Gastrocnemius medialis (tissue), 4 donors: Measurements from ENCODE around the gene GPR4. TPM values are rescaled to one million over a fixed set of nuclear protein-coding genes. Genes with fewer than 3 reads are reported as not detected.

Experiments
- ATAC-seq, 2 donors: fragments of 150-250 bp; one replicate each; pipeline ENCODE4 v1.9.1; 2016
- DNase-seq, 2 donors: peaks; one replicate each; pipeline ENCODE4 v3.0.0-alpha.2; 2019
- H3K27ac ChIP-seq, 4 donors: fragments of 200-600 bp; sonication (generic); 1 replicate in 1 of 4; 2 replicates in 3 of 4; pipeline ENCODE4 v1.5.1; 2016 to 2018; ENCODE audit warnings: mild to moderate bottlenecking in 2 of 4, moderate library complexity in 1 of 4
- H3K27me3 ChIP-seq, 3 donors: fragments of 200-600 bp; sonication (generic) in 2 of 3; 1 replicate in 1 of 3; 2 replicates in 2 of 3; pipeline versions ENCODE4 v1.5.1 to v1.6.0; 2016 to 2019; ENCODE audit warnings: mild to moderate bottlenecking in 1 of 3, moderate library complexity in 1 of 3
- H3K36me3 ChIP-seq, 2 donors: fragments of 200-600 bp; sonication (generic) in 1 of 2; one replicate each; pipeline ENCODE4 v1.5.1; 2017 to 2018
- H3K4me1 ChIP-seq, 2 donors: fragments of 200-600 bp; sonication (generic) in 1 of 2; one replicate each; pipeline ENCODE4 v1.5.1; 2016 to 2017; ENCODE audit warnings: mild to moderate bottlenecking in 2 of 2
- H3K4me3 ChIP-seq, 4 donors: fragments of 200-600 bp; sonication (generic) in 3 of 4; 1 replicate in 1 of 4; 2 replicates in 3 of 4; pipeline ENCODE4 v1.5.1; 2016 to 2019; ENCODE audit warnings: mild to moderate bottlenecking in 2 of 4
- H3K9me3 ChIP-seq, 3 donors: fragments of 200-600 bp; sonication (generic) in 2 of 3; 1 replicate in 1 of 3; 2 replicates in 2 of 3; pipeline ENCODE4 v1.5.1; 2016 to 2019
- CTCF ChIP-seq, 5 experiments: fragments of 450-650 bp in 3 of 5; fragments of 200-600 bp in 2 of 5; sonication (generic) in 2 of 5; IDR thresholded peaks in 4 of 5; conservative IDR thresholded peaks in 1 of 5; 1 replicate in 4 of 5; 2 replicates in 1 of 5; pipeline ENCODE4 v1.5.1; 2016 to 2019; ENCODE audit warnings: antibody characterized with exemption in 5 of 5, mild to moderate bottlenecking in 3 of 5, moderate library complexity in 3 of 5
- POLR2A ChIP-seq, 2 donors: fragments of 450-650 bp; IDR thresholded peaks; one replicate each; pipeline ENCODE4 v1.6.1; 2017; ENCODE audit warnings: antibody characterized with exemption in 2 of 2, mild to moderate bottlenecking in 2 of 2, moderate library complexity in 2 of 2
- in situ Hi-C, 4 donors: fragments of 200-750 bp; cut with MboI; loops; one replicate each; pipeline versions ENCODE4 v1.15.0 to v1.8.0; 2017; ENCODE audit warnings: low sequenced_read_pairs in 4 of 4
- intact Hi-C: fragments of 100-400 bp; cut with DNase I; formaldehyde crosslinking; loops from one replicate; pipeline ENCODE4 v1.15.1; 2023; ENCODE audit warnings: low total_unique reads
- total RNA-seq, 4 donors: library from RNA; depleted of rRNA; stranded (reverse); fragments of >200 nt; gene quantifications; one replicate each; pipeline versions ENCODE4 v1.1.0 to v1.2.3, GENCODE V29; 2016

The GPR4 gene
- total RNA-seq, 4 donors from 2014 or later: 0.46 to 4.2 (median 2.2) TPM

- Histone ChIP-seq H3K27ac (peak overlapping the region in 2 of 4 donors; percentile 3 to 39), H3K9me3 (no peaks in the 10 kb centered on the region), H3K27me3 (peaks cover 0 to 14% (median 0%) of the 10 kb centered on the region in 3 donors), H3K36me3 (no peaks in the 10 kb centered on the region), H3K4me3 (no peak overlapping the region), H3K4me1 (peaks cover 11 to 18% of the 10 kb centered on the region in 2 donors)
- ATAC-seq (no peak), DNase-seq (no peak)
- intact Hi-C loops (no loop called here), in situ Hi-C loops (loop anchor here in 1 of 4 donors (10.0 kb wide), 1 partner anchor 112 kb away; no protein-coding TSS in a partner anchor)
- TF ChIP-seq POLR2A (IDR thresholded peaks at IDR 0.05) (no peak), CTCF (IDR thresholded peaks at IDR 0.05 in 4 of 5, conservative IDR thresholded peaks at IDR 0.05 in 1 of 5) (no peak)
Observed at GRCh38 chr19:45636902-45637301, 34.9 kb upstream of the GPR4 start.

- in situ Hi-C loops: loop anchor here in 1 of 4 donors (10.0 kb wide), 1 partner anchor 111 kb away; no protein-coding TSS in a partner anchor
- Histone ChIP-seq H3K4me1 (peaks cover 11 to 17% of the 10 kb centered on the region in 2 donors), H3K27ac (no peak overlapping the region), H3K27me3 (peaks cover 0 to 14% (median 0%) of the 10 kb centered on the region in 3 donors), H3K36me3 (no peaks in the 10 kb centered on the region), H3K4me3 (no peak overlapping the region), H3K9me3 (no peaks in the 10 kb centered on the region)
- ATAC-seq (no peak), DNase-seq (no peak)
- intact Hi-C loops: no loop called here
- TF ChIP-seq CTCF (IDR thresholded peaks at IDR 0.05 in 4 of 5, conservative IDR thresholded peaks at IDR 0.05 in 1 of 5): no peak
- TF ChIP-seq POLR2A (IDR thresholded peaks at IDR 0.05): no peak
Observed at GRCh38 chr19:45636275-45636674, 34.3 kb upstream of the GPR4 start.

- peak overlapping the region in 2 of 4 donors; percentile 38 to 43 for H3K27ac ChIP-seq
- no peak overlapping the region for H3K4me3 ChIP-seq
- no peaks in the 10 kb centered on the region for H3K27me3 ChIP-seq
- ATAC-seq (peak; percentile 72 to 88), DNase-seq (peak; percentile 29 to 75)
- in situ Hi-C loops: loop anchor here in 1 of 4 donors (10.0 kb wide), 1 partner anchor 108 kb away; no protein-coding TSS in a partner anchor
- no peaks in the 10 kb centered on the region for H3K36me3 ChIP-seq
- intact Hi-C loops: no loop called here
- H3K9me3 ChIP-seq: no peaks in the 10 kb centered on the region
- TF ChIP-seq CTCF (IDR thresholded peaks at IDR 0.05 in 4 of 5, conservative IDR thresholded peaks at IDR 0.05 in 1 of 5) (no peak), POLR2A (IDR thresholded peaks at IDR 0.05) (no peak)
- H3K4me1 ChIP-seq: peaks cover 0 to 6% of the 10 kb centered on the region in 2 donors
Observed at GRCh38 chr19:45632468-45633196, 30.6 kb upstream of the GPR4 start.

- Histone ChIP-seq H3K27me3 (no peaks in the 10 kb centered on the region), H3K4me1 (no peaks in the 10 kb centered on the region), H3K9me3 (no peaks in the 10 kb centered on the region), H3K27ac (no peak overlapping the region), H3K4me3 (no peak overlapping the region), H3K36me3 (no peaks in the 10 kb centered on the region)
- intact Hi-C loops (no loop called here), in situ Hi-C loops (loop anchor here in 1 of 4 donors (10.0 kb wide), 1 partner anchor 106 kb away; no protein-coding TSS in a partner anchor)
- TF ChIP-seq CTCF (IDR thresholded peaks at IDR 0.05 in 4 of 5, conservative IDR thresholded peaks at IDR 0.05 in 1 of 5) (no peak), POLR2A (IDR thresholded peaks at IDR 0.05) (no peak)
- ATAC-seq: no peak
- DNase-seq: no peak
Observed at GRCh38 chr19:45630463-45630862, 28.5 kb upstream of the GPR4 start.
